B cell (primary cell): Measurements from ENCODE around the gene FGF21. TPM values are rescaled to one million over a fixed set of nuclear protein-coding genes. Genes with fewer than 3 reads are reported as not detected.

Experiments
- ATAC-seq: fragments of 200-7000 bp; cut with Tn5 transposase; one replicate; pipeline ENCODE4 v1.10.0; 2021; ENCODE audit warnings: low read depth, mild to moderate bottlenecking, moderate number of reproducible peaks, moderate library complexity
- CTCF ChIA-PET: fragments of 350-600 bp; sonication (Branson Sonifier 250); formaldehyde crosslinking; loops from one replicate; lab custom pipeline; 2021; ENCODE audit warnings: antibody characterized with exemption, inconsistent platforms; lab: Charles Lee
- POLR2A ChIA-PET: fragments of 350-600 bp; sonication (Branson Sonifier 250); formaldehyde crosslinking; loops from one replicate; lab custom pipeline; 2021; ENCODE audit warnings: antibody characterized with exemption; lab: Charles Lee
- DNase-seq: peaks from one replicate; pipeline ENCODE4 v3.0.0; 2013
- H2AFZ ChIP-seq: 2 replicates; pipeline ENCODE4 v1.6.1; 2012; ENCODE audit warnings: mild to moderate bottlenecking, low read depth, low read length; ENCODE audit not compliant: insufficient read depth, poor library complexity, severe bottlenecking
- H3K27ac ChIP-seq, 2 donors: 1 replicate in 1 of 2; 2 replicates in 1 of 2; pipeline ENCODE4 v1.5.1; 2012 to 2013; ENCODE audit warnings: low read length in 2 of 2, mild to moderate bottlenecking in 2 of 2, moderate library complexity in 1 of 2
- H3K27me3 ChIP-seq, 4 experiments: fragments of 200-600 bp in 1 of 4; sonication (generic) in 1 of 4; replicated peaks in 1 of 4; 1 replicate in 2 of 4; 2 replicates in 2 of 4; pipeline versions ENCODE4 v1.6.1 to v1.7.0; 2013 to 2016; ENCODE audit warnings: low read length in 3 of 4, mild to moderate bottlenecking in 2 of 4, mixed read lengths in 1 of 4, moderate library complexity in 1 of 4; ENCODE audit not compliant: insufficient read depth in 4 of 4, control insufficient read depth in 3 of 4; ENCODE audit errors: control extremely low read depth in 1 of 4
- H3K36me3 ChIP-seq, 2 experiments: replicated peaks in 1 of 2; 1 replicate in 1 of 2; 2 replicates in 1 of 2; pipeline versions ENCODE4 v1.6.1 to v1.7.1; 2013; ENCODE audit warnings: low read length in 1 of 2; ENCODE audit not compliant: insufficient read depth in 2 of 2, control insufficient read depth in 1 of 2; ENCODE audit errors: control extremely low read depth in 1 of 2, extremely low read depth in 1 of 2
- H3K4me1 ChIP-seq, 2 donors: fragments of 200-600 bp in 1 of 2; sonication (generic) in 1 of 2; 1 replicate in 1 of 2; 2 replicates in 1 of 2; pipeline versions ENCODE4 v1.5.1 to v1.6.1; 2013 to 2017; ENCODE audit warnings: low read length in 2 of 2; ENCODE audit not compliant: control insufficient read depth in 2 of 2, insufficient read depth in 2 of 2
- H3K4me2 ChIP-seq: replicated peaks from 2 replicates; pipeline ENCODE3; 2012; ENCODE audit warnings: mild to moderate bottlenecking, low read depth, low read length; ENCODE audit not compliant: poor library complexity, severe bottlenecking
- H3K4me3 ChIP-seq, 5 experiments: fragments of 200-600 bp in 1 of 5; sonication (generic) in 1 of 5; 1 replicate in 3 of 5; 2 replicates in 2 of 5; pipeline versions ENCODE4 v1.5.1 to v1.7.0; 2011 to 2016; ENCODE audit warnings: low read length in 4 of 5, mild to moderate bottlenecking in 4 of 5, low read depth in 2 of 5, control low read depth in 1 of 5, moderate library complexity in 1 of 5; ENCODE audit not compliant: insufficient read depth in 1 of 5; ENCODE audit errors: control extremely low read depth in 1 of 5, extremely low read depth in 1 of 5
- H3K79me2 ChIP-seq: fragments of 200-600 bp; sonication (generic); one replicate; pipeline ENCODE4 v1.6.0; 2016; ENCODE audit warnings: low read length; ENCODE audit not compliant: control insufficient read depth, insufficient read depth
- H3K9ac ChIP-seq: fragments of 200-600 bp; sonication (generic); 2 replicates; pipeline ENCODE4 v1.6.1; 2017; ENCODE audit warnings: mild to moderate bottlenecking, low read length, moderate library complexity
- H3K9me3 ChIP-seq, 3 donors: one replicate each; pipeline versions ENCODE4 v1.6.1 to v1.7.1; 2013; ENCODE audit warnings: low read length in 2 of 3; ENCODE audit not compliant: control insufficient read depth in 2 of 3, insufficient read depth in 1 of 3; ENCODE audit errors: control extremely low read depth in 1 of 3
- H4K20me1 ChIP-seq: 2 replicates; pipeline ENCODE4 v1.6.0; 2012; ENCODE audit warnings: mild to moderate bottlenecking, low read length; ENCODE audit not compliant: insufficient read depth, control insufficient read depth, poor library complexity, severe bottlenecking
- H3K27ac Mint-ChIP-seq: one replicate; pipeline ENCODE4 v1.8.0; 2021; ENCODE audit warnings: mixed read lengths
- H3K27me3 Mint-ChIP-seq: one replicate; pipeline ENCODE4 v1.8.0; 2021; ENCODE audit warnings: mixed read lengths
- H3K4me1 Mint-ChIP-seq: one replicate; pipeline ENCODE4 v1.8.0; 2021; ENCODE audit warnings: mixed read lengths
- H3K4me3 Mint-ChIP-seq: one replicate; pipeline ENCODE4 v1.8.0; 2021; ENCODE audit warnings: mixed read lengths
- H3K9me3 Mint-ChIP-seq: one replicate; pipeline ENCODE4 v1.8.0; 2022; ENCODE audit warnings: mixed read lengths; ENCODE audit not compliant: insufficient read depth
- EZH2 ChIP-seq: IDR thresholded peaks from 2 replicates; pipeline ENCODE4 v1.6.1; 2012; ENCODE audit warnings: borderline replicate concordance, low read depth, mild to moderate bottlenecking, moderate library complexity, low read length; ENCODE audit not compliant: insufficient read depth, poor library complexity, severe bottlenecking
- WGBS: methylation state at CpG from one replicate; pipeline ENCODE4 v1.1.5; 2013; ENCODE audit warnings: missing lambda C conversion rate; ENCODE audit not compliant: insufficient coverage; 5-methylcytosine and 5-hydroxymethylcytosine counted together
- intact Hi-C: fragments of 100-400 bp; cut with micrococcal nuclease; formaldehyde crosslinking; loops from one replicate; pipeline ENCODE4 v1.10.0; 2022
- polyA plus RNA-seq: library from polyadenylated mRNA; depleted of rRNA; stranded (reverse); fragments of >200 nt; gene quantifications from 2 replicates; pipeline ENCODE4 v1.2.3, GENCODE V29; 2012
- total RNA-seq, 2 donors: library from RNA; stranded (reverse); fragments of 120-200 nt in 1 of 2; gene quantifications; 1 replicate in 1 of 2; 2 replicates in 1 of 2; pipeline versions ENCODE4 v1.2.3 to v1.2.4, GENCODE V29; 2013 to 2022
- TF ChIP-seq, protein P1 (sequence below): fragments of 200-600 bp; IDR thresholded peaks from one replicate; pipeline ENCODE4 v1.8.0; 2022; ENCODE audit warnings: antibody characterized with exemption, mild to moderate bottlenecking

FGF21 gene
- total and polyA plus RNA-seq, 2 donors (not counting 1 experiment from before 2014, with no cell fraction given): not detected

DNA sequence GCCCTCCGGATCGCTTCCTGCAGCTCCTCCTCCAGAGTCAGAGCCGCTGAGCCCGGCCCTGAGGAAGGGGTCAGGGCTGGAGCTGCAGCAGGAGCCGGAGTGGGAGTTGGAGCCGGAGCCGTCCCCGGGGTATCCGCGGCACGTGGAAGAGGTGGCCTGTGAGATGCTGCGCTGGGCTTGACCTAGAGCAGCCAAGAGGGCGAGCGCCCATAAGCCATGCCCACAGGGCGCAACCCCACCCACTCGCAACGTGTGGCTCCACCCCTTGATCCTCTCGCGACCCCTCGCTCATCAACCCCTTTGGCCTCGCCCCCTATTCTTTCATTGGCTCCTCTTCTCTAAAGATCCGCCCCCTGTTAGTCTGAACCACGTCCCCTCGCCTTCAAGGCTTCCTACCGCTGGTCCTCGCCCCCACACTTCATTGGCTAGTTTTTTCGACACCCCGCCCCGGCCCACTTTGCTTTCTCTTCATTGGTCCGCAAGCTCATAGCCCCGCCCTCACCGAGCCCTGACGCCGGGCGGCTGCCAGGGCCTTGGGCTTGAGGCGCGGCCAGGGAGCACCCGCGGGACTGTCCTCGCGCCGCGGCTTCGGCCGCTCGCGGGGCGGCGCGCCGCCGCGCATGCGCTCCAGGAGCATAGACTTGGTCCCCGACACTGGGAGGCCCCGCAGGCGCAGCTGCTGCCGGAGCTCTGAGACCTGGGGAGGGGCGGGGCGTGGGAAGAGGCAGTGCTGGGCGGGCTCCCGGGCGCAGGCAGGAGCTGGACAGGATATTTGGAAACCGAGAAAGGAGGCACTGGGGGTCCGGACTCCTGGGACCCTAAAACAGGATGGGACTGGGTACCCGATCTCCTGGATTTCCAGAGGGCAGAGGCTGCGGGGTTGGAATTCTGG, 41.2 kb upstream of the FGF21 start:
- intact Hi-C loops: loop anchor here (1.0 kb wide), 7 partner anchors 24 to 186 kb away; partner anchors contain the start of genes CA11, NUCB1, RPL18 and SPHK2

More for the DNA sequence above, 41.2 kb upstream of the FGF21 start:
- Histone ChIP-seq H3K4me2 (peak overlapping the region; percentile 97), H3K9ac (peak overlapping the region; percentile 86), H2AFZ (peak overlapping the region; percentile 96), H3K9me3 (no peaks in the 10 kb centered on the region), H3K27ac (peak overlapping the region; percentile 67 to 76), H4K20me1 (no peaks in the 10 kb centered on the region), H3K36me3 (no peaks in the 10 kb centered on the region), H3K4me1 (peaks cover 14 to 22% of the 10 kb centered on the region in 2 donors), H3K4me3 (peak overlapping the region; percentile 39 to 86 (median 74)), H3K27me3 (no peaks in the 10 kb centered on the region), H3K79me2 (peaks cover 5% of the 10 kb centered on the region)
- ATAC-seq (peak; percentile 90), DNase-seq (peak; percentile 99)
- H3K27ac Mint-ChIP-seq: peak overlapping the region; percentile 82
- CTCF ChIA-PET: interaction anchor here (1.5 to 1.6 kb wide), 2 partner anchors 19 to 25 kb away, joined by 3 to 5 read pairs; no protein-coding TSS in a partner anchor
- WGBS: under 1% methylated on average over 67 of the region's 67 CpGs
- peak overlapping the region; percentile 89 for H3K4me3 Mint-ChIP-seq
- POLR2A ChIA-PET: interaction anchor here (0.6 kb wide), 1 partner anchor 66 kb away, joined by 5 read pairs; no protein-coding TSS in a partner anchor
- H3K27me3 Mint-ChIP-seq: no peaks in the 10 kb centered on the region
- H3K9me3 Mint-ChIP-seq: no peaks in the 10 kb centered on the region
- peaks cover 21% of the 10 kb centered on the region for H3K4me1 Mint-ChIP-seq
- TF ChIP-seq, protein P1, sequence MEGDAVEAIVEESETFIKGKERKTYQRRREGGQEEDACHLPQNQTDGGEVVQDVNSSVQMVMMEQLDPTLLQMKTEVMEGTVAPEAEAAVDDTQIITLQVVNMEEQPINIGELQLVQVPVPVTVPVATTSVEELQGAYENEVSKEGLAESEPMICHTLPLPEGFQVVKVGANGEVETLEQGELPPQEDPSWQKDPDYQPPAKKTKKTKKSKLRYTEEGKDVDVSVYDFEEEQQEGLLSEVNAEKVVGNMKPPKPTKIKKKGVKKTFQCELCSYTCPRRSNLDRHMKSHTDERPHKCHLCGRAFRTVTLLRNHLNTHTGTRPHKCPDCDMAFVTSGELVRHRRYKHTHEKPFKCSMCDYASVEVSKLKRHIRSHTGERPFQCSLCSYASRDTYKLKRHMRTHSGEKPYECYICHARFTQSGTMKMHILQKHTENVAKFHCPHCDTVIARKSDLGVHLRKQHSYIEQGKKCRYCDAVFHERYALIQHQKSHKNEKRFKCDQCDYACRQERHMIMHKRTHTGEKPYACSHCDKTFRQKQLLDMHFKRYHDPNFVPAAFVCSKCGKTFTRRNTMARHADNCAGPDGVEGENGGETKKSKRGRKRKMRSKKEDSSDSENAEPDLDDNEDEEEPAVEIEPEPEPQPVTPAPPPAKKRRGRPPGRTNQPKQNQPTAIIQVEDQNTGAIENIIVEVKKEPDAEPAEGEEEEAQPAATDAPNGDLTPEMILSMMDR: no peak
- no peak for TF ChIP-seq EZH2
